ENCODE data around the gene IL19.

The IL19 gene

DNA sequence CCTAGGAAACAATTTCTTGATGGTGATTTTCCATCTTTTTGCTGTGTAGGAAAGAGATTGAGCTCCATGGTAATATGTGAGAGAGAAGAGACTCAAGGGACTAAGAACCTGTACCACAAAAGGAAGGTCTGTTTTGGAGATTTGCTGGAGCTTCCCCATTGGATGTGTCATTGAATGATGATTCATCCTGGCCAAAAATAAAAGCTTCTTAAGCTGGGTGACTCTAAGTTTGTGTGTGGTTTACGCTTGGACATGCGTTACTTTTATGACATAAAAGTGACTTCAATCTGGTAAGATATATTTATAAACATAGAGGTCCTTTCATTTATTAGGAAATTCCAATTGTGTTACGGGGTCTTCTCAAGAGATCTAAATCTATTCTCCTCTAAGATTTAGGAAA is 17.4 kb upstream of the IL19 start:
- Histone ChIP-seq H3K4me3 (ENCODE audit: low read depth, low read length) (no peak overlapping the region), H3K27ac (ENCODE audit: extremely low read depth, low read depth, low read length) (no peak overlapping the region), H3K36me3 (ENCODE audit: control insufficient read depth in 2 of 2, insufficient read depth in 1 of 2, low read length in 2 of 2) (no peaks in the 10 kb centered on the region), H3K9me3 (ENCODE audit: control insufficient read depth, insufficient read depth, low read depth, low read length) (no peaks in the 10 kb centered on the region), H3K4me1 (ENCODE audit: control insufficient read depth, insufficient read depth, low read length) (no peaks in the 10 kb centered on the region)
- CTCF ChIA-PET, result interaction anchor here (1.3 kb wide), 1 partner anchor 56 kb away, joined by 3 read pairs; no protein-coding TSS in a partner anchor
- POLR2A ChIA-PET, result no interaction called here
- no peak for TF ChIP-seq WT1 (tag by site-specific recombination; IDR thresholded peaks at IDR 0.05)
- TF ChIP-seq, protein P1, sequence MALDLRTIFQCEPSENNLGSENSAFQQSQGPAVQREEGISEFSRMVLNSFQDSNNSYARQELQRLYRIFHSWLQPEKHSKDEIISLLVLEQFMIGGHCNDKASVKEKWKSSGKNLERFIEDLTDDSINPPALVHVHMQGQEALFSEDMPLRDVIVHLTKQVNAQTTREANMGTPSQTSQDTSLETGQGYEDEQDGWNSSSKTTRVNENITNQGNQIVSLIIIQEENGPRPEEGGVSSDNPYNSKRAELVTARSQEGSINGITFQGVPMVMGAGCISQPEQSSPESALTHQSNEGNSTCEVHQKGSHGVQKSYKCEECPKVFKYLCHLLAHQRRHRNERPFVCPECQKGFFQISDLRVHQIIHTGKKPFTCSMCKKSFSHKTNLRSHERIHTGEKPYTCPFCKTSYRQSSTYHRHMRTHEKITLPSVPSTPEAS (tag by site-specific recombination; IDR thresholded peaks at IDR 0.05), result no peak
- no peak for TF ChIP-seq ZNF157 (tag by site-specific recombination; IDR thresholded peaks at IDR 0.05)

DNA sequence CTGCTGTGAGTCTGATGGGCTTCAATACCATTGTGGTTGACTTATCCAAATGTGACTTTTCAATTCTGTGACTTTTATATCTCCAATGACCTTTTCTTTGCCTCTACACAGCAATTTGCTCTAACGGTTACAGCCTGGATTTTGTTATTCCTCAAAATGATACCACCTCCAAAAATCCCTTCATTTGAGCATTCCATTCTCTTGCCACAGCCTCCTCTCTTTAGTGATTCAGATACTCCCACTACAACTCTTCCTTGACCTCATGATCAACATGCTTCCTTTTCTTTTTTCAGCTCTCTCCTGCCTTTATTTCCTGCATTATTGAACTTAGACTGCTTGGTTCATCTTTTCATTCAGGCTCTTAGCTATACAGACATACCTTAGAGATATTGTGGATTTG is 16.6 kb upstream of the IL19 start:
- no peak overlapping the region for H3K4me3 ChIP-seq (ENCODE audit: low read depth, low read length)
- CTCF ChIA-PET, result interaction anchor here (0.6 kb wide), 1 partner anchor 228 kb away, joined by 3 read pairs; no protein-coding TSS in a partner anchor
- no peak overlapping the region for H3K27ac ChIP-seq (ENCODE audit: extremely low read depth, low read depth, low read length)
- H3K36me3 ChIP-seq (ENCODE audit: control insufficient read depth in 2 of 2, insufficient read depth in 1 of 2, low read length in 2 of 2), result no peaks in the 10 kb centered on the region
- TF ChIP-seq ZBTB17 (tag by site-specific recombination; IDR thresholded peaks at IDR 0.05) (no peak), ZNF560 (tag by site-specific recombination; IDR thresholded peaks at IDR 0.05; ENCODE audit: borderline replicate concordance) (no peak)
- no peaks in the 10 kb centered on the region for H3K4me1 ChIP-seq (ENCODE audit: control insufficient read depth, insufficient read depth, low read length)
- POLR2A ChIA-PET, result no interaction called here
- no peaks in the 10 kb centered on the region for H3K9me3 ChIP-seq (ENCODE audit: control insufficient read depth, insufficient read depth, low read depth, low read length)

DNA sequence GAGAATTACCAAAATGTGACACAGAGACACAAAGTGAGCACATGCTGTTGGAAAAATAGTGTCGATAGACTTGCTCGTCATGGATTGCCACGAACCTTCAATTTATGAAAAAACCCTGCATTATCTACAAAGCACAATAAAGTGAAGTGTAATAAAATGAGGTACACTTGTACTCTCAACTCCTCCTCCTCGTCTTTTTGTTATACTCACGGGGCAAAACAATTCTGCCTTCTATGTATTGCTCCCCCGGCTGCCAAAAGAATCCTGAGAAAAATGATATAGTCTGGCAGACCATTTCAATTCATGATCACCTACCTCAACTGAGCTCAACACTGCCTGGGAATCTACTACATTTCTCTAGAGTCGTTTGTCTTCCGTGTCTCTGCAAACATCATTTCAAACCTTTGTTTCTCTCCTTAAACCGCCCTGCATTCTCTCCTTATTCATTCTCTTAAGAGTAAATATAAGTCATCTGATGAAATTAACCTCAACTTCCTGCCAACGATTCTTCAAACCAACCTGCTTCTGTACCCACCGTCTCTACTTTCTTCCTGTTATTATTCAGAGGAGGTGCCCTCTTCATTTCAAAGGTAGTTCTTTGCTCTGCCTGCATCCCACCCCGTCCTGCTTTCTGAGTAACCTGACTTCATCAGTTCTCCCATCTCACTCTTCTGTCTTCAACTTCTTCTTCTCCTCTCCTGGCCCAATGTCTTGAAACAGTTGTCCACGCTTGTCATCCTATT is 12.9 kb upstream of the IL19 start:
- CTCF ChIA-PET, result interaction anchor here (1.2 kb wide), 1 partner anchor 155 kb away, joined by 3 read pairs; no protein-coding TSS in a partner anchor
- no peak overlapping the region for H3K4me3 ChIP-seq (ENCODE audit: low read depth, low read length)
- no peak overlapping the region for H3K27ac ChIP-seq (ENCODE audit: extremely low read depth, low read depth, low read length)
- TF ChIP-seq ZNF747 (tag by site-specific recombination; IDR thresholded peaks at IDR 0.05) (no peak), ZNF600 (tag by site-specific recombination; IDR thresholded peaks at IDR 0.05) (no peak), EGR2 (tag by site-specific recombination; IDR thresholded peaks at IDR 0.05; ENCODE audit: low read depth) (no peak), ZSCAN23 (tag by site-specific recombination; IDR thresholded peaks at IDR 0.05) (no peak), TCF7L2 (IDR thresholded peaks at IDR 0.05; ENCODE audit: borderline replicate concordance, low read depth, low read length) (no peak), ZNF426 (tag by site-specific recombination; IDR thresholded peaks at IDR 0.05) (no peak), ZNF664 (tag by site-specific recombination; IDR thresholded peaks at IDR 0.05) (no peak), ZNF785 (tag by site-specific recombination; IDR thresholded peaks at IDR 0.05) (no peak), KLF10 (tag by site-specific recombination; IDR thresholded peaks at IDR 0.05) (no peak), OSR2 (tag by site-specific recombination; IDR thresholded peaks at IDR 0.05) (no peak), ZFP41 (tag by site-specific recombination; IDR thresholded peaks at IDR 0.05; ENCODE audit: borderline replicate concordance) (no peak)
- TF ChIP-seq, protein P2, sequence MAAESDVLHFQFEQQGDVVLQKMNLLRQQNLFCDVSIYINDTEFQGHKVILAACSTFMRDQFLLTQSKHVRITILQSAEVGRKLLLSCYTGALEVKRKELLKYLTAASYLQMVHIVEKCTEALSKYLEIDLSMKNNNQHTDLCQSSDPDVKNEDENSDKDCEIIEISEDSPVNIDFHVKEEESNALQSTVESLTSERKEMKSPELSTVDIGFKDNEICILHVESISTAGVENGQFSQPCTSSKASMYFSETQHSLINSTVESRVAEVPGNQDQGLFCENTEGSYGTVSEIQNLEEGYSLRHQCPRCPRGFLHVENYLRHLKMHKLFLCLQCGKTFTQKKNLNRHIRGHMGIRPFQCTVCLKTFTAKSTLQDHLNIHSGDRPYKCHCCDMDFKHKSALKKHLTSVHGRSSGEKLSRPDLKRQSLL (tag by site-specific recombination; IDR thresholded peaks at IDR 0.05), result no peak
- H3K36me3 ChIP-seq (ENCODE audit: control insufficient read depth in 2 of 2, insufficient read depth in 1 of 2, low read length in 2 of 2), result no peaks in the 10 kb centered on the region
- no peaks in the 10 kb centered on the region for H3K9me3 ChIP-seq (ENCODE audit: control insufficient read depth, insufficient read depth, low read depth, low read length)
- POLR2A ChIA-PET, result no interaction called here
- no peaks in the 10 kb centered on the region for H3K4me1 ChIP-seq (ENCODE audit: control insufficient read depth, insufficient read depth, low read length)
